Sigmoid colon (tissue), 4 donors: Measurements from ENCODE around the gene ANGPTL8.

Experiments used
- CTCF ChIP-seq, 4 experiments: fragments of 450-650 bp in 3 of 4; fragments of 200-600 bp in 1 of 4; IDR thresholded peaks; one replicate each; pipeline ENCODE4 v1.5.1; 2016 to 2019; ENCODE audit warnings: antibody characterized with exemption in 4 of 4, mild to moderate bottlenecking in 3 of 4, moderate library complexity in 2 of 4
- EP300 ChIP-seq, 4 donors: sonication (generic); formaldehyde crosslinking; IDR thresholded peaks; one replicate each; pipeline ENCODE4 v1.6.1; 2017; ENCODE audit warnings: antibody characterized with exemption in 4 of 4
- POLR2A ChIP-seq, 2 donors: fragments of 450-650 bp; IDR thresholded peaks; one replicate each; pipeline ENCODE4 v1.6.1; 2016; ENCODE audit warnings: antibody characterized with exemption in 2 of 2, mild to moderate bottlenecking in 2 of 2, moderate library complexity in 2 of 2
- POLR2AphosphoS5 ChIP-seq, 4 donors: sonication (generic); formaldehyde crosslinking; IDR thresholded peaks; one replicate each; pipeline ENCODE4 v1.6.1; 2017; ENCODE audit warnings: antibody characterized with exemption in 4 of 4

GRCh38 chr19:11246941-11247340 is 7.5 kb downstream of the ANGPTL8 start:
- no peak for TF ChIP-seq CTCF (IDR thresholded peaks at IDR 0.05)
- TF ChIP-seq POLR2A (IDR thresholded peaks at IDR 0.05): no peak
- TF ChIP-seq POLR2AphosphoS5 (IDR thresholded peaks at IDR 0.05): no peak
- no peak for TF ChIP-seq EP300 (IDR thresholded peaks at IDR 0.05)
